Activated CD4-positive, CD25-positive, alpha-beta regulatory T cell treated with anti-CD3 and anti-CD28 coated beads, Interleukin-2, amount 50 U/mL, for 72 hours (primary cell): ENCODE measurements around the gene RD3L.
"Not testable (repeated sequence)": the region's sequence is repeated elsewhere in the genome, so short reads cannot be mapped to it uniquely, and the experiment has no call there.

Experiments used
- DNase-seq: peaks from one replicate; pipeline ENCODE4 v3.0.0; 2021

Gene RD3L

DNA sequence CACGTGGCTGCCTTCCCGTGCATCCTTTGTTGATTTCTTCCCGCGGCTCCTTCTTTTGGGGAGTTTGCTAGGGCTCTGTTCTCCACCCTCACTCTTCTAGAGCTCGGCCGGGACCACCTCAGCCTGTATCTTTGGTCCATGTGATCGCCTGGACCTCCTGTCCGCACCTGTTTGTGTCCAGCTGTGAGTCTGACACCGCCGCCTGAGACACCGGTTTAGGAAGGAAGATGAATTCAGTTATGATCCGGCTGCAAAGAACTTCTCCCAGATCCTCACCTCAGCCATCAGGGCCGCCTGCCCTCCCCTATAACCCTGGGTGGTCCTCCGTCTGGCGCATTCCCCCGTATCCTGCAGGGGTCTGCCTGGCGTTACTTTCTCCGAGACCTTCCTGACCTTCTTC lies 14.8 kb downstream of the RD3L start:
- DNase-seq: no peak

DNA sequence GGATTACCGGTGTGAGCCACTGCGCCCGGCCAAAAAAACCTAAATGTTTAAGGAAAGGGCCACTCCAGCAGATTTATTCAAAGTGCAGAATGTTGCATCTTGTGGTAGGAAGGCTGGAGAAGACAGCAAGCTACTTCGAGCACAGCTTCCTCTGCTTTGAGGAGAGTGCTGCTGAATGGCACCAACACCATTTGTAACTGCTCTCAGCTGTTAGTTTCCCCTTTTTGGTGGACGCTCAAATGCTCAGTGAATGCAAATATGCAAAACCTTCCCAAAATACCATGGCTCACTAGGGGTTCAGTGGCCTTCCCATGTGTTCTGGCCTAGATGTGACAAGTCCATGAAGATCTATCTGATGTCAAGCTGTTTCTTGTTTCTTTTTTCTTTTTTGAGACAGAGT lies 17.0 kb downstream of the RD3L start:
- no peak for DNase-seq

GRCh38 chr14:103923863-103924262 lies 18.5 kb downstream of the RD3L start:
- no peak for DNase-seq

- not testable (repeated sequence) for DNase-seq
These were observed 20.5 kb downstream of the RD3L start for GRCh38 chr14:103921855-103922200.

GRCh38 chr14:103920981-103921854 lies 21.1 kb downstream of the RD3L start:
- DNase-seq: peak; percentile 99

- no peak for DNase-seq
These were observed 25.6 kb downstream of the RD3L start for GRCh38 chr14:103916636-103917262.

- DNase-seq: no peak
These were observed 26.7 kb downstream of the RD3L start for GRCh38 chr14:103915616-103916015.

- DNase-seq: no peak
These were observed 31.3 kb downstream of the RD3L start for GRCh38 chr14:103910984-103911383.

GRCh38 chr14:103910262-103910935 lies 31.9 kb downstream of the RD3L start:
- peak; percentile 62 for DNase-seq

DNA sequence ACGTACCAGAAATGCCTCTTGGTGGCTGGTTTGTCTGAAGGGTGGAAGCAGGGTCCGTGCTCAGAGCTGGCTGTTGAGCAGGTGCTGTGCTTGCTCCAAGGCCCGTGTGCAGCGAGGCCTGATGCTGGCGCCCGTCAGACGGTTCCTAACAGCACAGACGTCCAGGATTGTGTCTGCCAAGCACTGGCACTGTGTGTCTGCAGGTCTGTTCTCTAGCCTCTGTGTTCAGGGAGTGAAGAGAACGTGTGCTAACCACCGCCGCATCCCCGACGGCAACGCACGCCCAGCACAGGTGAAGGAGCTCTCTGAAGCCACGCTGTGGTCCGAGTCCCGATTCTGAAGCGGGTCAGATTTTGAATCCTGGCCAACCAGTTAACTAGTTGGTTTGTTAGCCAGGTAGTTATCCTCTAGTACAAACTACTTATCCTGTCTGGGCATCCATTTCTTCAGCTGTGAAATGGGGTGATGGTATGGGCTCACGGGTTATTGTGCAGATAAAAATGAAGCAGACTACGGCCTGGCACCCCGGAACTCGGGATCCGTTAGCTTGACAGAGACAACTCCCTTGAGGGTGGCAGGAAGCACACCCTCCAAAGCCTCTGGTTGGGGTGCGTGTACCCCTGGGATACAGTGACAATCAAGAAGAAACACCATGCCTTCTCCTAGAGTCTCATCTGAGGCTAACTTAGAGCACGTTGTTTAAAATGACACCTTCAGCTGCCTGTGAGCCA lies 32.6 kb downstream of the RD3L start:
- no peak for DNase-seq

DNA sequence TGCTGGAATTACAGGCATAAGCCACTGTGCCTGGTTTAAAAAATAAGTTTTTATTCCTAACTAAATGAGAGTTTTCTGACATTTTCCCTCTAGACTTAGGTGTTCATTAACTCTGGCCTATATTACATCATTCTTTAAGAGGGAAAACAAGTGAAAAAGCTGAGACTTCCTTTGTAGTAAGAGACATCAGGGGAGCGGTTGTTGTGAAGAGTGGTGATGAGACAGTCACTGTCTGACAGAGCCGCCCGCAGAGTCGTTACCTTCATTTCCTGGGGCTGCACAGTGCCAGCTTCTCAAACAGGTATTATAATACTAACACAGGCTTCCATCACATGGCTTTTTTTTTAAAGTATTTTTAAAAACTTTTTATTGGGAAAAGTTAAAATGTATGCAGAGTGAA lies 33.7 kb downstream of the RD3L start:
- no peak for DNase-seq

DNA sequence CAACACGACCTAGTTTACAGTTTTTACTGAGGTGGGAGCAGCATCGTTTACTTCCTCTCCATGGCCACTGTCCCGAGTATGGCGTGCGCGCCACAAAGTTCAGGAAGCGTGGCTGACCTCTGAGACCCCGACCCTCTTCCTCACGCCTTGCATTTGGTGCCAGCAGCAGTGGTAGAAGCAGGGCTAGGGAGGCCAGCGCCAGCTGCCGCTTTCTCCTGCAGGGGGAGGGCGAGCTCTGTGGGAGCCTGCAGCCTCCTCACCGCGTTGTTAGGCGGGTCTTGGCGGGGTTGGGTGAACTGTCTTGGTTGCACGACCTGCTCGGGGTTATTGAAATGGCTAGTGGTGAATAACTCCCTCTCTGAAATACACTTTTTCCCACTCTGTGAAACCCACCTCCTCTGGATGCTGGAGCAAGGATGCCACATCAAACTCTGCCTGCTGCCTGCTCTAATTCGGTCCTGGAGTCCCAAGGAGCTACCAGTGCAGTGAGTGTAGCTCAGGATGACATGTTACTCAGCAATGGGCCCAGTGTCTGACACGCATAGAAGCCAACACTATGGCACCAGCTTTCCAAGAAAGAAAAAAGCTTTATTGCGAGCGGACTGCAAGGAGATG lies 36.4 kb downstream of the RD3L start:
- DNase-seq: no peak

DNA sequence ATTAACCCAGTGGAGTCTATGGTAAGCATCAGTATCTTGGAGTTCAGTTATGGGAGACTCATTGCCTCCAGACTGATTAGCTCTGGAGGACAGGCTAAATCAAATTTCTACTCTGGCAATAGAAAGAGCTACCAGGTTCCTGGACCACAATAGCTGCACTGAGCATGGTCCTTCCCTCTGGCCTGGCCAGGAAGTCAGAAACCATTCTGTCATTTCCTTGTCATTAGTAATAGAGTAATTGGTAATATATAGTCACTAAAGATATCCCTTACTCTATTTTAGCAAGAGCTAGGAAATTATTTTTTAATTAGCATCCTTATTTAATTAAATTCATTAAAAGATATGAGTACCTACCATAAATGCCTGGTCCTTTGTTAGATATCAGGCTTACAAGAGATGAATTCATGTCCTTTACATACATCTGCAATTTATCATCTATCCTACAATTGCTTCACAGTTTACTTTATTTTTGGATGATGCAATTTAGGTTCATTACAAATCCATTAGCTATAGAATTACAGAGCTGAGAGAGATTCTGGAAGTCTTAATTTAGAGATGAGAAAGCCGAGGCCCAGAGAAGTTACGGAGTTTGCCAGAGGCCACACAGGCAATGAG lies 37.7 kb downstream of the RD3L start:
- DNase-seq: no peak

- DNase-seq: no peak
These were observed 42.5 kb downstream of the RD3L start for GRCh38 chr14:103899833-103900232.

DNA sequence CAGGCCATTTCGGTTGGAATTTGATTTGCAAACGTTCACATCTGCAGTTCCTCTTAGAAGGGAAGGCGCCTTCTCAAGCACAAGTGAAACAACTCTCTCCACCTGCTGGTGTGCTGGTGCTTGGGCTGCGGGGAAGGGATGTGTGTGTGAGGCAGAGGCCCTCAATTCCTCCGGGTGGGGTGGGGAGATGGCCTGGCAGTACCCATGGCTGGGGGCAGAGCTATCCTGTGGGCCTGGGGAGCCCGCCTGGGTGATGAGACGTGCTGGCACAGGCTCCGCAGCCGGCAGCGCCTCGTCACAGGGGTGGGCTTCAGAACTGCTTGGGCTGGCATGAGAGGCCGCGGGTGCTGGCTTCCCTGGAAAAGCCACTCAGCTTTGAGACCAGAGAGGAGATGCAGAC lies 43.0 kb downstream of the RD3L start:
- no peak for DNase-seq

- no peak for DNase-seq
These were observed 43.6 kb downstream of the RD3L start for GRCh38 chr14:103898711-103899110.

- DNase-seq: no peak
These were observed 44.1 kb downstream of the RD3L start for GRCh38 chr14:103898204-103898603.

GRCh38 chr14:103897075-103897947 lies 45.0 kb downstream of the RD3L start:
- DNase-seq: no peak

- DNase-seq: no peak
These were observed 45.8 kb downstream of the RD3L start for GRCh38 chr14:103896578-103896977.

DNA sequence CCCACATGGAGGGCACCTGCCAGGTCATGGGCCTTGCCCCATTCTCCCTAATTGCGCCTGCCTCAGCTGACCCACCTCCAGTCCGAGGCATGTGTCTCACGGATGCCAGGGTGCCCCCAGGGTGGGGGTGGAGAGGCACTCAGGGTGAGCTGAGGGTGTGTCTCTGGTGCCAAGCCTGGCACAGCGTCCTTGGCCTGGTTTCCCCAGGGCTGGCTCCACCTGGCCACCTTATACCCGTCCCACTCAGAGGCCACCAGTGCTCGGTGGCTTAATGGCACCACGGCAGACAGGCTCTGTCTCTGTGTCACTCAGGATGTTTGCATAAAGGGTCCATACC lies 47.6 kb downstream of the RD3L start:
- DNase-seq: no peak

- DNase-seq: no peak
These were observed 48.2 kb downstream of the RD3L start for GRCh38 chr14:103894034-103894722.
